ENCODE measurements around the gene FAM222A. TPM values are rescaled to one million over a fixed set of nuclear protein-coding genes. Genes with fewer than 3 reads are reported as not detected.

FAM222A gene
- total RNA-seq, 1 experiment from 2014 or later = 5.5 TPM

GRCh38 chr12:109720152-109720856 lies 6.7 kb downstream of the FAM222A start:
- Histone ChIP-seq H3K9me3 (ENCODE audit: low read depth, low read length, poor library complexity, severe bottlenecking) (no peaks in the 10 kb centered on the region), H3K27me3 (replicated peaks; ENCODE audit: insufficient read depth, low read depth, low read length, poor library complexity) (no peaks in the 10 kb centered on the region), H3K4me1 (ENCODE audit: insufficient read depth, low read length, poor library complexity, severe bottlenecking) (peaks cover 7% of the 10 kb centered on the region), H3K36me3 (ENCODE audit: insufficient read depth, low read length, poor library complexity, severe bottlenecking) (no peaks in the 10 kb centered on the region), H3K27ac (ENCODE audit: low read depth, low read length, poor library complexity, severe bottlenecking) (no peak overlapping the region), H3K4me3 (ENCODE audit: low read depth, low read length, poor library complexity, severe bottlenecking) (no peak overlapping the region)
- DNase-seq (ENCODE audit: low spot score) = no peak
- CTCF ChIA-PET = no interaction called here
- intact Hi-C loops (cut with micrococcal nuclease; ENCODE audit: unreplicated experiment) = no loop called here
- no peak for TF ChIP-seq CTCF (conservative IDR thresholded peaks at IDR 0.05; ENCODE audit: low read depth, low read length)
- no peak for TF ChIP-seq EZH2 (IDR thresholded peaks at IDR 0.05; ENCODE audit: borderline replicate concordance, low read depth, low read length, poor library complexity, severe bottlenecking)
- no TSS peak for BruUV-seq (replicated peaks)
- POLR2A ChIA-PET (ENCODE audit: low non-redundant PET) = no interaction called here

GRCh38 chr12:109720857-109721189 lies 7.2 kb downstream of the FAM222A start:
- intact Hi-C loops (cut with micrococcal nuclease; ENCODE audit: unreplicated experiment) = no loop called here
- POLR2A ChIA-PET (ENCODE audit: low non-redundant PET) = no interaction called here
- BruUV-seq (replicated peaks) = no TSS peak
- DNase-seq (ENCODE audit: low spot score) = no peak
- Histone ChIP-seq H3K4me3 (ENCODE audit: low read depth, low read length, poor library complexity, severe bottlenecking) (no peak overlapping the region), H3K4me1 (ENCODE audit: insufficient read depth, low read length, poor library complexity, severe bottlenecking) (peaks cover 6% of the 10 kb centered on the region), H3K27ac (ENCODE audit: low read depth, low read length, poor library complexity, severe bottlenecking) (no peak overlapping the region), H3K9me3 (ENCODE audit: low read depth, low read length, poor library complexity, severe bottlenecking) (no peaks in the 10 kb centered on the region), H3K36me3 (ENCODE audit: insufficient read depth, low read length, poor library complexity, severe bottlenecking) (no peaks in the 10 kb centered on the region), H3K27me3 (replicated peaks; ENCODE audit: insufficient read depth, low read depth, low read length, poor library complexity) (no peaks in the 10 kb centered on the region)
- TF ChIP-seq EZH2 (IDR thresholded peaks at IDR 0.05; ENCODE audit: borderline replicate concordance, low read depth, low read length, poor library complexity, severe bottlenecking) (no peak), CTCF (conservative IDR thresholded peaks at IDR 0.05; ENCODE audit: low read depth, low read length) (no peak)
- CTCF ChIA-PET = no interaction called here

GRCh38 chr12:109721276-109721675 lies 7.7 kb downstream of the FAM222A start:
- Histone ChIP-seq H3K27ac (ENCODE audit: low read depth, low read length, poor library complexity, severe bottlenecking) (no peak overlapping the region), H3K27me3 (replicated peaks; ENCODE audit: insufficient read depth, low read depth, low read length, poor library complexity) (no peaks in the 10 kb centered on the region), H3K36me3 (ENCODE audit: insufficient read depth, low read length, poor library complexity, severe bottlenecking) (no peaks in the 10 kb centered on the region), H3K4me1 (ENCODE audit: insufficient read depth, low read length, poor library complexity, severe bottlenecking) (peaks cover 4% of the 10 kb centered on the region), H3K4me3 (ENCODE audit: low read depth, low read length, poor library complexity, severe bottlenecking) (no peak overlapping the region), H3K9me3 (ENCODE audit: low read depth, low read length, poor library complexity, severe bottlenecking) (no peaks in the 10 kb centered on the region)
- no peak for TF ChIP-seq EZH2 (IDR thresholded peaks at IDR 0.05; ENCODE audit: borderline replicate concordance, low read depth, low read length, poor library complexity, severe bottlenecking)
- no peak for TF ChIP-seq CTCF (conservative IDR thresholded peaks at IDR 0.05; ENCODE audit: low read depth, low read length)
- CTCF ChIA-PET = no interaction called here
- DNase-seq (ENCODE audit: low spot score) = no peak
- BruUV-seq (replicated peaks) = no TSS peak
- intact Hi-C loops (cut with micrococcal nuclease; ENCODE audit: unreplicated experiment) = no loop called here
- POLR2A ChIA-PET (ENCODE audit: low non-redundant PET) = interaction anchor here (0.6 kb wide), 1 partner anchor 100 kb away, joined by 4 read pairs; no protein-coding TSS in a partner anchor
